Suprapubic skin (tissue), 3 donors: ENCODE results near the gene GRM7.

ENCODE experiments used
- CTCF ChIP-seq, 2 donors: fragments of 200-600 bp in 1 of 2; fragments of 450-650 bp in 1 of 2; sonication (generic) in 1 of 2; IDR thresholded peaks; one replicate each; pipeline ENCODE4 v1.5.1; 2016 to 2019; ENCODE audit warnings: antibody characterized with exemption in 2 of 2, mild to moderate bottlenecking in 1 of 2, moderate library complexity in 1 of 2
- POLR2AphosphoS5 ChIP-seq, 3 donors: sonication (generic); formaldehyde crosslinking; IDR thresholded peaks; one replicate each; pipeline ENCODE4 v1.6.1; 2017; ENCODE audit warnings: antibody characterized with exemption in 3 of 3

- TF ChIP-seq POLR2AphosphoS5 (IDR thresholded peaks at IDR 0.05): no peak
- TF ChIP-seq CTCF (IDR thresholded peaks at IDR 0.05): no peak
These were observed 764.1 kb downstream of the GRM7 start for GRCh38 chr3:7625021-7625420.
